H1 (cell line): ENCODE results near the gene THYN1.
"Not testable (repeated sequence)": the region's sequence is repeated elsewhere in the genome, so short reads cannot be mapped to it uniquely, and the experiment has no call there.

Experiments
- EP300 ChIP-seq, 2 experiments: IDR thresholded peaks; 1 replicate in 1 of 2; 2 replicates in 1 of 2; pipeline ENCODE4 v1.6.1; 2011 to 2012; ENCODE audit warnings: low read depth in 2 of 2, low read length in 2 of 2, mild to moderate bottlenecking in 2 of 2, borderline replicate concordance in 1 of 2, inconsistent platforms in 1 of 2, moderate library complexity in 1 of 2
- EZH2 ChIP-seq: fragments of 200-600 bp; sonication (generic); IDR thresholded peaks from 2 replicates; pipeline ENCODE4 v1.7.1; 2012; ENCODE audit warnings: low read depth, mild to moderate bottlenecking, moderate library complexity, low read length, inconsistent platforms; ENCODE audit not compliant: severe bottlenecking
- GABPA ChIP-seq: IDR thresholded peaks from 2 replicates; pipeline ENCODE4 v1.6.1; 2011; ENCODE audit warnings: mild to moderate bottlenecking, low read length, moderate library complexity, borderline replicate concordance; ENCODE audit not compliant: insufficient read depth
- HDAC2 ChIP-seq, 2 experiments: fragments of 300-600 bp in 1 of 2; sonication (generic) in 1 of 2; IDR thresholded peaks; 2 replicates each; pipeline ENCODE4 v1.6.1; 2011 to 2012; ENCODE audit warnings: low read depth in 2 of 2, low read length in 2 of 2, mild to moderate bottlenecking in 2 of 2, moderate library complexity in 2 of 2, borderline replicate concordance in 1 of 2, inconsistent platforms in 1 of 2
- POLR2A ChIP-seq, 2 experiments: IDR thresholded peaks; 1 replicate in 1 of 2; 2 replicates in 1 of 2; pipeline ENCODE4 v1.6.1; 2011; ENCODE audit warnings: low read depth in 2 of 2, low read length in 2 of 2, mild to moderate bottlenecking in 2 of 2; ENCODE audit errors: control extremely low read depth in 1 of 2
- RAD21 ChIP-seq, 2 experiments: IDR thresholded peaks in 1 of 2; conservative IDR thresholded peaks in 1 of 2; 2 replicates each; pipeline ENCODE4 v1.6.1; 2011; ENCODE audit warnings: low read depth in 2 of 2, low read length in 2 of 2, improper control_type of control experiment in 1 of 2, inconsistent platforms in 1 of 2, mild to moderate bottlenecking in 1 of 2, moderate library complexity in 1 of 2
- SP2 ChIP-seq: IDR thresholded peaks from 2 replicates; pipeline ENCODE4 v1.6.1; 2012; ENCODE audit warnings: mild to moderate bottlenecking, low read length, inconsistent platforms
- SRF ChIP-seq: IDR thresholded peaks from 2 replicates; pipeline ENCODE4 v1.6.1; 2011; ENCODE audit warnings: mild to moderate bottlenecking, low read depth, low read length, moderate library complexity
- TF ChIP-seq, protein P1 (sequence below), 3 experiments: IDR thresholded peaks; 1 replicate in 2 of 3; 2 replicates in 1 of 3; pipeline versions ENCODE4 v1.5.1 to v1.6.1; 2011; ENCODE audit warnings: low read length in 3 of 3, mild to moderate bottlenecking in 3 of 3, inconsistent platforms in 2 of 3, low read depth in 1 of 3, moderate library complexity in 1 of 3; ENCODE audit not compliant: insufficient read depth in 1 of 3; ENCODE audit errors: control extremely low read depth in 1 of 3
- TF ChIP-seq, protein P2 (sequence below): IDR thresholded peaks from 2 replicates; pipeline ENCODE4 v1.6.1; 2012; ENCODE audit warnings: inconsistent platforms

DNA sequence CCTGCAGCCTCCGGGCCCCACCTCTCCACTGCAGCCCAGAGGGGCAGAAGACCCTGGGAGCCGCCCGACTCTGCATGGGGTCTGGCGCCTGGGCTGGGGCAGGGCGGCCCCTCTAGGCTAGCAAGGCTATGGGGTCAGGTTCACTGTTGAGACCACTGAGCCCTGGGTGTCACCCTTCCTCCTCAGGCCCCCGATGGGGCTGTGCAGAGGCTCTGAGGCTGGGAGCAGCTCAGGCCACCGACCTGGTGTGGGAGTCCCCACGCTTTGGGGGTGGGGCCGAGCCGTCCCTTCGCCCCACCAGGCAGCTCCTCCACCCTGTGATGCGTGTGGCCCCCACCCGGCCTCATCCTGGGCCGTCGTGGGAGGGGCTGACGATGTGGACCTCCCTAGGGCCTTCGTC, 28.5 kb upstream of the THYN1 start:
- TF ChIP-seq HDAC2 (IDR thresholded peaks at IDR 0.05; ENCODE audit: borderline replicate concordance in 1 of 2, low read depth in 2 of 2, low read length in 2 of 2); GABPA; POLR2A (IDR thresholded peaks at IDR 0.05; ENCODE audit: control extremely low read depth in 1 of 2, low read depth in 2 of 2, low read length in 2 of 2); RAD21 (IDR thresholded peaks at IDR 0.05 in 1 of 2, conservative IDR thresholded peaks at IDR 0.05 in 1 of 2; ENCODE audit: low read depth in 2 of 2, low read length in 2 of 2); EP300 (IDR thresholded peaks at IDR 0.05; ENCODE audit: borderline replicate concordance in 1 of 2, low read depth in 2 of 2, low read length in 2 of 2); SP2; SRF; EZH2: not testable (repeated sequence)
- TF ChIP-seq, protein P1, sequence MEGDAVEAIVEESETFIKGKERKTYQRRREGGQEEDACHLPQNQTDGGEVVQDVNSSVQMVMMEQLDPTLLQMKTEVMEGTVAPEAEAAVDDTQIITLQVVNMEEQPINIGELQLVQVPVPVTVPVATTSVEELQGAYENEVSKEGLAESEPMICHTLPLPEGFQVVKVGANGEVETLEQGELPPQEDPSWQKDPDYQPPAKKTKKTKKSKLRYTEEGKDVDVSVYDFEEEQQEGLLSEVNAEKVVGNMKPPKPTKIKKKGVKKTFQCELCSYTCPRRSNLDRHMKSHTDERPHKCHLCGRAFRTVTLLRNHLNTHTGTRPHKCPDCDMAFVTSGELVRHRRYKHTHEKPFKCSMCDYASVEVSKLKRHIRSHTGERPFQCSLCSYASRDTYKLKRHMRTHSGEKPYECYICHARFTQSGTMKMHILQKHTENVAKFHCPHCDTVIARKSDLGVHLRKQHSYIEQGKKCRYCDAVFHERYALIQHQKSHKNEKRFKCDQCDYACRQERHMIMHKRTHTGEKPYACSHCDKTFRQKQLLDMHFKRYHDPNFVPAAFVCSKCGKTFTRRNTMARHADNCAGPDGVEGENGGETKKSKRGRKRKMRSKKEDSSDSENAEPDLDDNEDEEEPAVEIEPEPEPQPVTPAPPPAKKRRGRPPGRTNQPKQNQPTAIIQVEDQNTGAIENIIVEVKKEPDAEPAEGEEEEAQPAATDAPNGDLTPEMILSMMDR (IDR thresholded peaks at IDR 0.05; ENCODE audit: control extremely low read depth in 1 of 3, insufficient read depth in 1 of 3, low read depth in 1 of 3, low read length in 3 of 3), result not testable (repeated sequence)
- TF ChIP-seq, protein P2, sequence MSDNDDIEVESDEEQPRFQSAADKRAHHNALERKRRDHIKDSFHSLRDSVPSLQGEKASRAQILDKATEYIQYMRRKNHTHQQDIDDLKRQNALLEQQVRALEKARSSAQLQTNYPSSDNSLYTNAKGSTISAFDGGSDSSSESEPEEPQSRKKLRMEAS, result not testable (repeated sequence)
